Hepatocyte (in vitro differentiated cells): ENCODE results near the gene BCL2L15. TPM values are rescaled to one million over a fixed set of nuclear protein-coding genes. Genes with fewer than 3 reads are reported as not detected.

Experiments used
- DNase-seq: peaks from one replicate; pipeline ENCODE4 v3.0.0-alpha.2; 2016; ENCODE audit warnings: low spot score
- H2AFZ ChIP-seq: fragments of 200-600 bp; sonication (generic); 2 replicates; pipeline ENCODE4 v1.6.0; 2016; ENCODE audit warnings: antibody characterized with exemption, mild to moderate bottlenecking
- H3K27ac ChIP-seq: fragments of 200-600 bp; sonication (generic); 2 replicates; pipeline ENCODE4 v1.5.1; 2016; ENCODE audit warnings: mild to moderate bottlenecking
- H3K27me3 ChIP-seq: fragments of 200-600 bp; sonication (generic); 2 replicates; pipeline ENCODE4 v1.6.1; 2016
- H3K36me3 ChIP-seq: fragments of 200-600 bp; sonication (generic); replicated peaks from 2 replicates; pipeline ENCODE4 v1.5.1; 2016; ENCODE audit warnings: low read depth; ENCODE audit not compliant: insufficient read depth
- H3K4me1 ChIP-seq: fragments of 200-600 bp; sonication (generic); 2 replicates; pipeline ENCODE4 v1.5.1; 2016; ENCODE audit warnings: mild to moderate bottlenecking, moderate library complexity; ENCODE audit not compliant: insufficient read depth
- H3K4me2 ChIP-seq: fragments of 200-600 bp; sonication (generic); 2 replicates; pipeline ENCODE4 v1.6.0; 2016
- H3K4me3 ChIP-seq: fragments of 200-600 bp; sonication (generic); 2 replicates; pipeline ENCODE4 v1.5.1; 2016; ENCODE audit warnings: mild to moderate bottlenecking
- H3K79me2 ChIP-seq: fragments of 200-600 bp; sonication (generic); 2 replicates; pipeline ENCODE4 v1.6.0; 2017; ENCODE audit warnings: mild to moderate bottlenecking
- H3K9me2 ChIP-seq: fragments of 200-600 bp; sonication (generic); replicated peaks from 2 replicates; pipeline ENCODE4 v1.6.0; 2017; ENCODE audit warnings: mild to moderate bottlenecking; ENCODE audit not compliant: insufficient read depth
- H3K9me3 ChIP-seq: fragments of 200-600 bp; sonication (generic); 2 replicates; pipeline ENCODE4 v1.5.1; 2016; ENCODE audit warnings: low read depth, mild to moderate bottlenecking
- H4K20me1 ChIP-seq: fragments of 200-600 bp; sonication (generic); 2 replicates; pipeline ENCODE4 v1.6.0; 2016; ENCODE audit warnings: mild to moderate bottlenecking; ENCODE audit not compliant: insufficient read depth, poor library complexity, severe bottlenecking
- CTCF ChIP-seq: fragments of 200-600 bp; sonication (generic); IDR thresholded peaks from 2 replicates; pipeline ENCODE4 v1.5.1; 2016; ENCODE audit warnings: antibody characterized with exemption, mild to moderate bottlenecking; ENCODE audit not compliant: poor library complexity
- EZH2 ChIP-seq: fragments of 200-600 bp; sonication (generic); IDR thresholded peaks from 2 replicates; pipeline ENCODE4 v1.6.1; 2016; ENCODE audit warnings: antibody characterized with exemption, mild to moderate bottlenecking, borderline replicate concordance
- EZH2phosphoT487 ChIP-seq: fragments of 200-600 bp; sonication (generic); IDR thresholded peaks from one replicate; pipeline ENCODE4 v1.6.1; 2018; ENCODE audit warnings: antibody characterized with exemption, mild to moderate bottlenecking, low read depth, moderate library complexity; ENCODE audit not compliant: unreplicated experiment, severe bottlenecking
- WGBS: methylation state at CpG from one replicate; pipeline ENCODE4 v1.1.6; 2016; ENCODE audit warnings: low lambda C conversion rate; ENCODE audit errors: missing lambda C conversion rate; 5-methylcytosine and 5-hydroxymethylcytosine counted together
- polyA plus RNA-seq: library from polyadenylated mRNA; unstranded; fragments of >200 nt; fragmentation: Nextera tagmentation; extraction: Ambion mirVana; gene quantifications from 2 replicates; pipeline ENCODE4 v1.2.1, GENCODE V29; 2016
- total RNA-seq: library from RNA; depleted of rRNA; stranded (reverse); fragments of >200 nt; gene quantifications from 2 replicates; pipeline ENCODE4 v1.2.3, GENCODE V29; 2014

The BCL2L15 gene
- total and polyA plus RNA-seq, 2 experiments from 2014 or later = 0.66 to 3.0 TPM

- Histone ChIP-seq H3K27ac (no peak overlapping the region), H3K27me3 (no peaks in the 10 kb centered on the region), H3K4me2 (no peak overlapping the region), H3K4me3 (no peak overlapping the region), H4K20me1 (no peaks in the 10 kb centered on the region), H3K79me2 (no peaks in the 10 kb centered on the region), H3K9me3 (no peaks in the 10 kb centered on the region), H3K9me2 (no peaks in the 10 kb centered on the region), H3K4me1 (no peaks in the 10 kb centered on the region), H2AFZ (no peak overlapping the region), H3K36me3 (no peaks in the 10 kb centered on the region)
- TF ChIP-seq CTCF (no peak), EZH2 (no peak), EZH2phosphoT487 (no peak)
- WGBS = 69% methylated on average over 2 of the region's 2 CpGs
- no peak for DNase-seq
Measured at GRCh38 chr1:113846391-113847035, 40.9 kb downstream of the BCL2L15 start.

- DNase-seq = no peak
- Histone ChIP-seq H3K9me3 (no peaks in the 10 kb centered on the region), H3K27ac (no peak overlapping the region), H2AFZ (no peak overlapping the region), H3K4me3 (no peak overlapping the region), H3K4me2 (no peak overlapping the region), H3K79me2 (no peaks in the 10 kb centered on the region), H3K36me3 (no peaks in the 10 kb centered on the region), H4K20me1 (no peaks in the 10 kb centered on the region), H3K27me3 (peaks cover 6% of the 10 kb centered on the region), H3K4me1 (no peaks in the 10 kb centered on the region), H3K9me2 (no peaks in the 10 kb centered on the region)
- WGBS = 100% methylated on average over 1 of the region's 1 CpG
- no peak for TF ChIP-seq EZH2
- TF ChIP-seq CTCF = no peak
- TF ChIP-seq EZH2phosphoT487 = no peak
Measured at GRCh38 chr1:113836534-113836933, 50.8 kb downstream of the BCL2L15 start.

- Histone ChIP-seq H3K9me3 (no peaks in the 10 kb centered on the region), H3K27ac (no peak overlapping the region), H4K20me1 (no peaks in the 10 kb centered on the region), H3K79me2 (no peaks in the 10 kb centered on the region), H3K36me3 (no peaks in the 10 kb centered on the region), H3K4me3 (no peak overlapping the region), H3K9me2 (no peaks in the 10 kb centered on the region), H2AFZ (no peak overlapping the region), H3K27me3 (peaks cover 6% of the 10 kb centered on the region), H3K4me1 (no peaks in the 10 kb centered on the region), H3K4me2 (no peak overlapping the region)
- WGBS = 28% methylated on average over 4 of the region's 4 CpGs
- DNase-seq = peak; percentile 68
- peak; percentile 71 for TF ChIP-seq CTCF
- no peak for TF ChIP-seq EZH2phosphoT487
Measured at GRCh38 chr1:113835686-113836290, 51.6 kb downstream of the BCL2L15 start.
